Gastroesophageal sphincter (tissue), 3 donors: ENCODE results near the gene MACROD2.

Source experiments
- CTCF ChIP-seq, 4 experiments: fragments of 200-600 bp in 2 of 4; fragments of 450-650 bp in 2 of 4; sonication (generic) in 1 of 4; IDR thresholded peaks; one replicate each; pipeline ENCODE4 v1.5.1; 2017 to 2019; ENCODE audit warnings: antibody characterized with exemption in 4 of 4, mild to moderate bottlenecking in 2 of 4, moderate library complexity in 2 of 4
- EP300 ChIP-seq: sonication (generic); formaldehyde crosslinking; IDR thresholded peaks from one replicate; pipeline ENCODE4 v1.6.1; 2017; ENCODE audit warnings: antibody characterized with exemption, mild to moderate bottlenecking
- POLR2A ChIP-seq, 2 donors: fragments of 450-650 bp; IDR thresholded peaks; one replicate each; pipeline ENCODE4 v1.6.1; 2017; ENCODE audit warnings: antibody characterized with exemption in 2 of 2, mild to moderate bottlenecking in 2 of 2, moderate library complexity in 1 of 2
- POLR2AphosphoS5 ChIP-seq: sonication (generic); formaldehyde crosslinking; IDR thresholded peaks from one replicate; pipeline ENCODE4 v1.6.1; 2017; ENCODE audit warnings: antibody characterized with exemption

GRCh38 chr20:13960119-13960518 is 35.2 kb upstream of the MACROD2 start:
- no peak for TF ChIP-seq CTCF (IDR thresholded peaks at IDR 0.05)
- no peak for TF ChIP-seq POLR2AphosphoS5
- no peak for TF ChIP-seq POLR2A (IDR thresholded peaks at IDR 0.05)
- TF ChIP-seq EP300: no peak
